Epithelial cell of esophagus (primary cell): Measurements from ENCODE around the gene POLR3G.
A peak's percentile ranks its signal among the peaks of the same experiment; 100 is the strongest.

ENCODE experiments used
- DNase-seq: peaks from one replicate; pipeline ENCODE4 v3.0.0; 2010; ENCODE audit warnings: low read depth
- H3K4me3 ChIP-seq: 2 replicates; pipeline ENCODE4 v1.5.1; 2011; ENCODE audit warnings: mild to moderate bottlenecking, low read length, control low read depth
- CTCF ChIP-seq: IDR thresholded peaks from 2 replicates; pipeline ENCODE4 v1.5.1; 2011; ENCODE audit warnings: low read depth, mild to moderate bottlenecking, low read length, control low read depth, inconsistent platforms; ENCODE audit not compliant: insufficient read depth; ENCODE audit errors: missing control alignments

POLR3G gene

GRCh38 chr5:90479611-90480385 is 5.1 kb downstream of the POLR3G start:
- peak; percentile 40 for DNase-seq
- H3K4me3 ChIP-seq, result no peak overlapping the region
- TF ChIP-seq CTCF, result no peak

- DNase-seq, result no peak
- no peak for TF ChIP-seq CTCF
- H3K4me3 ChIP-seq, result no peak overlapping the region
Observed at GRCh38 chr5:90480699-90481098, 6.0 kb downstream of the POLR3G start.

- no peak for TF ChIP-seq CTCF
- H3K4me3 ChIP-seq, result no peak overlapping the region
- no peak for DNase-seq
Observed at GRCh38 chr5:90483206-90483605, 8.5 kb downstream of the POLR3G start.

- no peak overlapping the region for H3K4me3 ChIP-seq
- TF ChIP-seq CTCF, result no peak
Observed at GRCh38 chr5:90484540-90484939, 9.9 kb downstream of the POLR3G start.

GRCh38 chr5:90488791-90489190 is 14.1 kb downstream of the POLR3G start:
- H3K4me3 ChIP-seq, result no peak overlapping the region
- DNase-seq, result no peak
- no peak for TF ChIP-seq CTCF

More at GRCh38 chr5:90484540-90484939, 9.9 kb downstream of the POLR3G start:
- no peak for DNase-seq

GRCh38 chr5:90494043-90494442 is 19.4 kb downstream of the POLR3G start:
- no peak overlapping the region for H3K4me3 ChIP-seq
- no peak for TF ChIP-seq CTCF
- no peak for DNase-seq

GRCh38 chr5:90495146-90495545 is 20.5 kb downstream of the POLR3G start:
- no peak for TF ChIP-seq CTCF
- no peak for DNase-seq
- no peak overlapping the region for H3K4me3 ChIP-seq
